Measurements from ENCODE around the gene EFHD1. TPM values are rescaled to one million over a fixed set of nuclear protein-coding genes. Genes with fewer than 3 reads are reported as not detected.
A peak's percentile ranks its signal among the peaks of the same experiment; 100 is the strongest.

EFHD1 gene
- total and polyA plus RNA-seq, 2 experiments from 2014 or later, result 3.4 to 6.4 TPM

DNA sequence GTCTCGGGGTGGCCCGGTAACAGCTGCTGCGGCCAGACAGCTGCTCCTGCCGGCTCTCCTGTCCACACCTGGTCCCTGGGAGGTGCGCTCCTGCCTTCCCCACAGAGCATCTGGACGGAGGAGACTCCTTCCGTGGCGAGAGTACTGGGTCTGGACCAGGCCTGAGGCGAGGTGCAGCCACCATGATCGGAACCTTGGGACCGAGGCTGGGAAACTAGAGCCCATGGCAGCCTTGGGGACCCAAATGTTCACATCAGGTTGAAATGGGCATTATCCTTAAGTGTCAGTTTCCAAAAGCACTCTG is 64.4 kb downstream of the EFHD1 start (continued):
- TF ChIP-seq, protein P1, sequence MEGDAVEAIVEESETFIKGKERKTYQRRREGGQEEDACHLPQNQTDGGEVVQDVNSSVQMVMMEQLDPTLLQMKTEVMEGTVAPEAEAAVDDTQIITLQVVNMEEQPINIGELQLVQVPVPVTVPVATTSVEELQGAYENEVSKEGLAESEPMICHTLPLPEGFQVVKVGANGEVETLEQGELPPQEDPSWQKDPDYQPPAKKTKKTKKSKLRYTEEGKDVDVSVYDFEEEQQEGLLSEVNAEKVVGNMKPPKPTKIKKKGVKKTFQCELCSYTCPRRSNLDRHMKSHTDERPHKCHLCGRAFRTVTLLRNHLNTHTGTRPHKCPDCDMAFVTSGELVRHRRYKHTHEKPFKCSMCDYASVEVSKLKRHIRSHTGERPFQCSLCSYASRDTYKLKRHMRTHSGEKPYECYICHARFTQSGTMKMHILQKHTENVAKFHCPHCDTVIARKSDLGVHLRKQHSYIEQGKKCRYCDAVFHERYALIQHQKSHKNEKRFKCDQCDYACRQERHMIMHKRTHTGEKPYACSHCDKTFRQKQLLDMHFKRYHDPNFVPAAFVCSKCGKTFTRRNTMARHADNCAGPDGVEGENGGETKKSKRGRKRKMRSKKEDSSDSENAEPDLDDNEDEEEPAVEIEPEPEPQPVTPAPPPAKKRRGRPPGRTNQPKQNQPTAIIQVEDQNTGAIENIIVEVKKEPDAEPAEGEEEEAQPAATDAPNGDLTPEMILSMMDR (conservative IDR thresholded peaks at IDR 0.05; ENCODE audit: low read depth in 2 of 2), result no peak
- TF ChIP-seq JUNB (IDR thresholded peaks at IDR 0.05; ENCODE audit: unreplicated experiment) (no peak), EZH2 (IDR thresholded peaks at IDR 0.05; ENCODE audit: low read depth, unreplicated experiment) (no peak), ZNF331 (CRISPR knock-in tag; IDR thresholded peaks at IDR 0.05; ENCODE audit: low read depth) (no peak), POLR2AphosphoS5 (IDR thresholded peaks at IDR 0.05; ENCODE audit: low read depth) (no peak), CREB1 (CRISPR knock-in tag; IDR thresholded peaks at IDR 0.05; ENCODE audit: low read depth) (no peak)
- TF ChIP-seq, protein P2, sequence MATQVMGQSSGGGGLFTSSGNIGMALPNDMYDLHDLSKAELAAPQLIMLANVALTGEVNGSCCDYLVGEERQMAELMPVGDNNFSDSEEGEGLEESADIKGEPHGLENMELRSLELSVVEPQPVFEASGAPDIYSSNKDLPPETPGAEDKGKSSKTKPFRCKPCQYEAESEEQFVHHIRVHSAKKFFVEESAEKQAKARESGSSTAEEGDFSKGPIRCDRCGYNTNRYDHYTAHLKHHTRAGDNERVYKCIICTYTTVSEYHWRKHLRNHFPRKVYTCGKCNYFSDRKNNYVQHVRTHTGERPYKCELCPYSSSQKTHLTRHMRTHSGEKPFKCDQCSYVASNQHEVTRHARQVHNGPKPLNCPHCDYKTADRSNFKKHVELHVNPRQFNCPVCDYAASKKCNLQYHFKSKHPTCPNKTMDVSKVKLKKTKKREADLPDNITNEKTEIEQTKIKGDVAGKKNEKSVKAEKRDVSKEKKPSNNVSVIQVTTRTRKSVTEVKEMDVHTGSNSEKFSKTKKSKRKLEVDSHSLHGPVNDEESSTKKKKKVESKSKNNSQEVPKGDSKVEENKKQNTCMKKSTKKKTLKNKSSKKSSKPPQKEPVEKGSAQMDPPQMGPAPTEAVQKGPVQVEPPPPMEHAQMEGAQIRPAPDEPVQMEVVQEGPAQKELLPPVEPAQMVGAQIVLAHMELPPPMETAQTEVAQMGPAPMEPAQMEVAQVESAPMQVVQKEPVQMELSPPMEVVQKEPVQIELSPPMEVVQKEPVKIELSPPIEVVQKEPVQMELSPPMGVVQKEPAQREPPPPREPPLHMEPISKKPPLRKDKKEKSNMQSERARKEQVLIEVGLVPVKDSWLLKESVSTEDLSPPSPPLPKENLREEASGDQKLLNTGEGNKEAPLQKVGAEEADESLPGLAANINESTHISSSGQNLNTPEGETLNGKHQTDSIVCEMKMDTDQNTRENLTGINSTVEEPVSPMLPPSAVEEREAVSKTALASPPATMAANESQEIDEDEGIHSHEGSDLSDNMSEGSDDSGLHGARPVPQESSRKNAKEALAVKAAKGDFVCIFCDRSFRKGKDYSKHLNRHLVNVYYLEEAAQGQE (IDR thresholded peaks at IDR 0.05; ENCODE audit: unreplicated experiment), result no peak
- TF ChIP-seq, protein P3, sequence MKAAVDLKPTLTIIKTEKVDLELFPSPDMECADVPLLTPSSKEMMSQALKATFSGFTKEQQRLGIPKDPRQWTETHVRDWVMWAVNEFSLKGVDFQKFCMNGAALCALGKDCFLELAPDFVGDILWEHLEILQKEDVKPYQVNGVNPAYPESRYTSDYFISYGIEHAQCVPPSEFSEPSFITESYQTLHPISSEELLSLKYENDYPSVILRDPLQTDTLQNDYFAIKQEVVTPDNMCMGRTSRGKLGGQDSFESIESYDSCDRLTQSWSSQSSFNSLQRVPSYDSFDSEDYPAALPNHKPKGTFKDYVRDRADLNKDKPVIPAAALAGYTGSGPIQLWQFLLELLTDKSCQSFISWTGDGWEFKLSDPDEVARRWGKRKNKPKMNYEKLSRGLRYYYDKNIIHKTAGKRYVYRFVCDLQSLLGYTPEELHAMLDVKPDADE (IDR thresholded peaks at IDR 0.05), result no peak

DNA sequence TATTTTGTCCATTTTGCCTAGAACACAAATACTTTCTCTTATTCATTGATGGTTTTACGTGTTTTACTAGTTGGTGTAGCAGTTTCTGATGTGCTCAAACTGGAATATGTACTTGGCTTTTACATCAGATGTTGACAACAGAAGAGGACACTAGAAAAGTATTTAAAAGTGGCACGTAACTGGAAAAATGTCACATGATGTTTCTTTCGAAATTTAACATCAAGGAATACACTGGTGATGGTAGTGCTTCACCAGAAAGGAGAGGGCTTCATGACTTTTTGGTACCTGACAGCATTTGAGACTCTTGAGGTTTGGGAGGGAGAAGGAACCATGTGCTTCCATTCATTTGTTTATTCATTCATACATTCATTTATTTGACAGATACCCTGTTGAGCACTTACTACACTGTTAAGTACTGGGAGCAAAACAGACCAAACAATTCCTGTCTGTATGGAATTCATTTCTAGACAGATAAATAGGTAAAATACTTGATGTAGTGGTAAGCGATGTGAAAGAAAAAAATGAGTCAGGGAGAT is 65.2 kb downstream of the EFHD1 start:
- Mint-ChIP-seq H3K27ac (peak overlapping the region; percentile 2; the same call in 1 of the 2 replicates), H3K4me3 (peak overlapping the region; percentile 97), H3K4me1 (peaks cover 25% of the 10 kb centered on the region), H3K9me3 (no peaks in the 10 kb centered on the region), H3K36me3 (ENCODE audit: low read depth) (peaks cover 7% of the 10 kb centered on the region), H3K27me3 (ENCODE audit: insufficient read depth, low read depth, poor library complexity) (peaks cover 12% of the 10 kb centered on the region)
- peak overlapping the region; percentile 96 for H3K4me3 ChIP-seq
- no peaks in the 10 kb centered on the region for H3K36me3 ChIP-seq (ENCODE audit: insufficient read depth)
- ATAC-seq, result no peak
- TF ChIP-seq, protein P4, sequence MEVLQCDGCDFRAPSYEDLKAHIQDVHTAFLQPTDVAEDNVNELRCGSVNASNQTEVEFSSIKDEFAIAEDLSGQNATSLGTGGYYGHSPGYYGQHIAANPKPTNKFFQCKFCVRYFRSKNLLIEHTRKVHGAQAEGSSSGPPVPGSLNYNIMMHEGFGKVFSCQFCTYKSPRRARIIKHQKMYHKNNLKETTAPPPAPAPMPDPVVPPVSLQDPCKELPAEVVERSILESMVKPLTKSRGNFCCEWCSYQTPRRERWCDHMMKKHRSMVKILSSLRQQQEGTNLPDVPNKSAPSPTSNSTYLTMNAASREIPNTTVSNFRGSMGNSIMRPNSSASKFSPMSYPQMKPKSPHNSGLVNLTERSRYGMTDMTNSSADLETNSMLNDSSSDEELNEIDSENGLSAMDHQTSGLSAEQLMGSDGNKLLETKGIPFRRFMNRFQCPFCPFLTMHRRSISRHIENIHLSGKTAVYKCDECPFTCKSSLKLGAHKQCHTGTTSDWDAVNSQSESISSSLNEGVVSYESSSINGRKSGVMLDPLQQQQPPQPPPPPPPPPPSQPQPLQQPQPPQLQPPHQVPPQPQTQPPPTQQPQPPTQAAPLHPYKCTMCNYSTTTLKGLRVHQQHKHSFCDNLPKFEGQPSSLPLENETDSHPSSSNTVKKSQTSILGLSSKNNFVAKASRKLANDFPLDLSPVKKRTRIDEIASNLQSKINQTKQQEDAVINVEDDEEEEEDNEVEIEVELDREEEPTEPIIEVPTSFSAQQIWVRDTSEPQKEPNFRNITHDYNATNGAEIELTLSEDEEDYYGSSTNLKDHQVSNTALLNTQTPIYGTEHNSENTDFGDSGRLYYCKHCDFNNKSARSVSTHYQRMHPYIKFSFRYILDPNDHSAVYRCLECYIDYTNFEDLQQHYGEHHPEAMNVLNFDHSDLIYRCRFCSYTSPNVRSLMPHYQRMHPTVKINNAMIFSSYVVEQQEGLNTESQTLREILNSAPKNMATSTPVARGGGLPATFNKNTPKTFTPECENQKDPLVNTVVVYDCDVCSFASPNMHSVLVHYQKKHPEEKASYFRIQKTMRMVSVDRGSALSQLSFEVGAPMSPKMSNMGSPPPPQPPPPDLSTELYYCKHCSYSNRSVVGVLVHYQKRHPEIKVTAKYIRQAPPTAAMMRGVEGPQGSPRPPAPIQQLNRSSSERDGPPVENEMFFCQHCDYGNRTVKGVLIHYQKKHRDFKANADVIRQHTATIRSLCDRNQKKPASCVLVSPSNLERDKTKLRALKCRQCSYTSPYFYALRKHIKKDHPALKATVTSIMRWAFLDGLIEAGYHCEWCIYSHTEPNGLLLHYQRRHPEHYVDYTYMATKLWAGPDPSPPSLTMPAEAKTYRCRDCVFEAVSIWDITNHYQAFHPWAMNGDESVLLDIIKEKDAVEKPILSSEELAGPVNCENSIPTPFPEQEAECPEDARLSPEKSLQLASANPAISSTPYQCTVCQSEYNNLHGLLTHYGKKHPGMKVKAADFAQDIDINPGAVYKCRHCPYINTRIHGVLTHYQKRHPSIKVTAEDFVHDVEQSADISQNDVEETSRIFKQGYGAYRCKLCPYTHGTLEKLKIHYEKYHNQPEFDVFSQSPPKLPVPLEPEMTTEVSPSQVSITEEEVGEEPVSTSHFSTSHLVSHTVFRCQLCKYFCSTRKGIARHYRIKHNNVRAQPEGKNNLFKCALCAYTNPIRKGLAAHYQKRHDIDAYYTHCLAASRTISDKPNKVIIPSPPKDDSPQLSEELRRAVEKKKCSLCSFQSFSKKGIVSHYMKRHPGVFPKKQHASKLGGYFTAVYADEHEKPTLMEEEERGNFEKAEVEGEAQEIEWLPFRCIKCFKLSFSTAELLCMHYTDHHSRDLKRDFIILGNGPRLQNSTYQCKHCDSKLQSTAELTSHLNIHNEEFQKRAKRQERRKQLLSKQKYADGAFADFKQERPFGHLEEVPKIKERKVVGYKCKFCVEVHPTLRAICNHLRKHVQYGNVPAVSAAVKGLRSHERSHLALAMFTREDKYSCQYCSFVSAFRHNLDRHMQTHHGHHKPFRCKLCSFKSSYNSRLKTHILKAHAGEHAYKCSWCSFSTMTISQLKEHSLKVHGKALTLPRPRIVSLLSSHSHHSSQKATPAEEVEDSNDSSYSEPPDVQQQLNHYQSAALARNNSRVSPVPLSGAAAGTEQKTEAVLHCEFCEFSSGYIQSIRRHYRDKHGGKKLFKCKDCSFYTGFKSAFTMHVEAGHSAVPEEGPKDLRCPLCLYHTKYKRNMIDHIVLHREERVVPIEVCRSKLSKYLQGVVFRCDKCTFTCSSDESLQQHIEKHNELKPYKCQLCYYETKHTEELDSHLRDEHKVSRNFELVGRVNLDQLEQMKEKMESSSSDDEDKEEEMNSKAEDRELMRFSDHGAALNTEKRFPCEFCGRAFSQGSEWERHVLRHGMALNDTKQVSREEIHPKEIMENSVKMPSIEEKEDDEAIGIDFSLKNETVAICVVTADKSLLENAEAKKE (CRISPR knock-in tag; IDR thresholded peaks at IDR 0.05), result no peak
- TF ChIP-seq ZNF114 (CRISPR knock-in tag; IDR thresholded peaks at IDR 0.05), result no peak
- H3K79me2 ChIP-seq (replicated peaks; ENCODE audit: insufficient read depth), result peaks cover 61% of the 10 kb centered on the region
- H3F3A ChIP-seq (replicated peaks; ENCODE audit: low read depth), result no peaks in the 10 kb centered on the region
- no peaks in the 10 kb centered on the region for H3K9me2 ChIP-seq (ENCODE audit: insufficient read depth)
- peaks cover 29% of the 10 kb centered on the region for H4K20me1 ChIP-seq (replicated peaks; ENCODE audit: insufficient read depth)
- no peak for DNase-seq (ENCODE audit: low spot score)
- no peak overlapping the region; the same call in 1 of the 2 replicates for H3K27ac ChIP-seq (ENCODE audit: low read depth)
- no peak overlapping the region for H2AFZ ChIP-seq
- H3K4me2 ChIP-seq, result peak overlapping the region; percentile 80
- H3K27me3 ChIP-seq (ENCODE audit: insufficient read depth), result no peaks in the 10 kb centered on the region
- peaks cover 20% of the 10 kb centered on the region for H3K4me1 ChIP-seq (ENCODE audit: insufficient read depth)

Measured in GM23338 (cell line).